A673 (cell line): Measurements from ENCODE around the gene TCF7L2.

Experiments
- EZH2 ChIP-seq: fragments of 200-600 bp; sonication (generic); IDR thresholded peaks from 2 replicates; pipeline ENCODE4 v1.6.1; 2017; ENCODE audit warnings: borderline replicate concordance, low read depth, mild to moderate bottlenecking, mixed read lengths, antibody characterized with exemption, low read length; ENCODE audit not compliant: poor library complexity, severe bottlenecking
- TF ChIP-seq, protein P1 (sequence below): fragments of 300-800, 200-600 bp; sonication (generic); conservative IDR thresholded peaks from 2 replicates; pipeline ENCODE4 v1.5.1; 2017; ENCODE audit warnings: low read depth, mild to moderate bottlenecking, antibody characterized with exemption, low read length, moderate library complexity, mixed read lengths

DNA sequence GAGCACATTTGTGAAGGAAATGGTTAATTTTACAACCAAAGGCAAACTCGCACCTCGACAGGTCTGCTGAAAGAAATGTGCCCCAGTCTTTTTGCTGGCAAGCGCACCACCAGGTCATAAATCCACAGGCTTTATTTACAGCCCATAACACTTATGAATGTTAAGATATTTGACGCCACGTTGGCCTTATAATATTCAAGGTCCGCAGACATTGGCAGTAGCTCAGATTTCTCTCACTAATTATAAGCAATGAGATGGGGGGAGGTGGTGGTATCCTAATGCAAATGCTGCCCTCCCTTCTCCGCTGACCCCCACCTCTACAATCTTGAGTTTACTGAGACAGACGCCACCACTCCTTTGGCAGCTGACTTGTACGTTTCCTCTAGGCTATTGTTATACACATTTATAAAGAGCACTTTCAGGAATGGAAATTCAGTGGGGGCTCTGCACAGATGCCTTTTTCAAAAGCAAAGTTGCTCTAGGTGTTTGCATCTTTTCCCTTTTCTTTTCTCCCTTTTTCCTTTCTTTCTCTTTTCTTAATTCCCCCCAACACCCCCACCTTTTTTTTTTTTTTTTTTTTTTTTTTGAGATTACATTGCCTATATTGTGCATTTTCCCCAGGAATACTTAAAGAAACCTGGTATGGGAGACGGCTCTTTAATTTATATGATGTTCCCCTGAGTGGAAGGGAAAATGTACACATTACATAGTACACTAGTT is 6.7 kb downstream of the TCF7L2 start:
- TF ChIP-seq EZH2: no peak
- TF ChIP-seq, protein P1, sequence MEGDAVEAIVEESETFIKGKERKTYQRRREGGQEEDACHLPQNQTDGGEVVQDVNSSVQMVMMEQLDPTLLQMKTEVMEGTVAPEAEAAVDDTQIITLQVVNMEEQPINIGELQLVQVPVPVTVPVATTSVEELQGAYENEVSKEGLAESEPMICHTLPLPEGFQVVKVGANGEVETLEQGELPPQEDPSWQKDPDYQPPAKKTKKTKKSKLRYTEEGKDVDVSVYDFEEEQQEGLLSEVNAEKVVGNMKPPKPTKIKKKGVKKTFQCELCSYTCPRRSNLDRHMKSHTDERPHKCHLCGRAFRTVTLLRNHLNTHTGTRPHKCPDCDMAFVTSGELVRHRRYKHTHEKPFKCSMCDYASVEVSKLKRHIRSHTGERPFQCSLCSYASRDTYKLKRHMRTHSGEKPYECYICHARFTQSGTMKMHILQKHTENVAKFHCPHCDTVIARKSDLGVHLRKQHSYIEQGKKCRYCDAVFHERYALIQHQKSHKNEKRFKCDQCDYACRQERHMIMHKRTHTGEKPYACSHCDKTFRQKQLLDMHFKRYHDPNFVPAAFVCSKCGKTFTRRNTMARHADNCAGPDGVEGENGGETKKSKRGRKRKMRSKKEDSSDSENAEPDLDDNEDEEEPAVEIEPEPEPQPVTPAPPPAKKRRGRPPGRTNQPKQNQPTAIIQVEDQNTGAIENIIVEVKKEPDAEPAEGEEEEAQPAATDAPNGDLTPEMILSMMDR: no peak
